ENCODE data around the gene VASH1. TPM values are rescaled to one million over a fixed set of nuclear protein-coding genes. Genes with fewer than 3 reads are reported as not detected.

The VASH1 gene
- total and polyA plus RNA-seq, 2 of the 13 experiments (the other 11 are each of a cell fraction or from before 2014, with no cell fraction given), result 0.11 to 0.24 TPM

DNA sequence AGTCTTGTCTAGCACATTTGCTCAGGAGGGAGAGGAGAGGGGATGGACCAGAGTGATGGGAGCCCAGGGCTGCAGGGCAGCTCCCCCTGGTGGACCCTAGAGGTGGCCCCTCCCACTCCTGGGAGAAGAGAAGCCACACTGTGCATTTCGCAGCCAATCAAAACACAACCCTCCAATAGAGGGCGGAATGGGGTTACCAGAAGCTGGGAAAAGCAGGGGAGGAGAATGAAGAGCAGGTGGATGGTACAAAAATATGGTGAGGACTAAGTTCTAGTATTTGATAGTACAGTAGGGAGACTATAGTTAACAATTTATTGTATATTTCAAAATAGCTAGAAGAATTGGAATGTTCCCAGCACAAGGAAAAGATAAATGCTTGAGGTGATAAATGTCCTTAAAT is 23.6 kb downstream of the VASH1 start (continued):
- no peak for TF ChIP-seq ZNF44 (CRISPR knock-in tag; IDR thresholded peaks at IDR 0.05)
- no peak for TF ChIP-seq ZNF30 (CRISPR knock-in tag; IDR thresholded peaks at IDR 0.05)
- no peak for TF ChIP-seq ZNF446 (CRISPR knock-in tag; IDR thresholded peaks at IDR 0.05)
- no peak for TF ChIP-seq SP1 (IDR thresholded peaks at IDR 0.05)
- peak; percentile 92 for TF ChIP-seq SP1 (CRISPR knock-in tag; IDR thresholded peaks at IDR 0.05)
- TF ChIP-seq POLR2G (IDR thresholded peaks at IDR 0.05; ENCODE audit: low read depth, low read length), result no peak
- TF ChIP-seq YEATS2 (CRISPR knock-in tag; IDR thresholded peaks at IDR 0.05; ENCODE audit: borderline replicate concordance), result no peak
- no peak for TF ChIP-seq ZNF468 (CRISPR knock-in tag; IDR thresholded peaks at IDR 0.05)
- no peak for TF ChIP-seq IRX3 (CRISPR knock-in tag; IDR thresholded peaks at IDR 0.05; ENCODE audit: borderline replicate concordance, low read depth)
- TF ChIP-seq CBX2 (IDR thresholded peaks at IDR 0.05; ENCODE audit: low read depth, low read length), result no peak
- no peak for TF ChIP-seq CBX2 (CRISPR knock-in tag; IDR thresholded peaks at IDR 0.05; ENCODE audit: low read depth)
- no peak for TF ChIP-seq ZNF652 (CRISPR knock-in tag; IDR thresholded peaks at IDR 0.05; ENCODE audit: borderline replicate concordance, low read depth)
- no peak for TF ChIP-seq DR1 (CRISPR knock-in tag; IDR thresholded peaks at IDR 0.05)
- TF ChIP-seq SNAPC2 (CRISPR knock-in tag; IDR thresholded peaks at IDR 0.05), result no peak
- no peak for TF ChIP-seq HOXA9 (CRISPR knock-in tag; IDR thresholded peaks at IDR 0.05; ENCODE audit: borderline replicate concordance)
- no peak; the same call in 1 of the 2 replicates for TF ChIP-seq ARID4A (CRISPR knock-in tag; IDR thresholded peaks at IDR 0.05; ENCODE audit: borderline replicate concordance)
- TF ChIP-seq ZNF577 (CRISPR knock-in tag; IDR thresholded peaks at IDR 0.05; ENCODE audit: borderline replicate concordance, low read depth), result no peak
- no peak for TF ChIP-seq SKI (IDR thresholded peaks at IDR 0.05; ENCODE audit: partially characterized antibody)
- TF ChIP-seq ETV5 (CRISPR knock-in tag; IDR thresholded peaks at IDR 0.05; ENCODE audit: borderline replicate concordance), result no peak
- peak; percentile 98 for TF ChIP-seq ZNF274 (CRISPR knock-in tag; IDR thresholded peaks at IDR 0.05)
- peak; percentile 36; the same call in 1 of the 2 replicates for TF ChIP-seq RXRB (CRISPR knock-in tag; IDR thresholded peaks at IDR 0.05; ENCODE audit: borderline replicate concordance)
- TF ChIP-seq KDM5A (IDR thresholded peaks at IDR 0.05; ENCODE audit: borderline replicate concordance, low read length), result no peak
- TF ChIP-seq ZNF720 (CRISPR knock-in tag; IDR thresholded peaks at IDR 0.05), result no peak
- TF ChIP-seq ATAD3A (CRISPR knock-in tag; IDR thresholded peaks at IDR 0.05), result no peak
- TF ChIP-seq JUN (CRISPR knock-in tag; IDR thresholded peaks at IDR 0.05), result no peak
- TF ChIP-seq ZNF605 (CRISPR knock-in tag; IDR thresholded peaks at IDR 0.05), result no peak
- TF ChIP-seq, protein P1, sequence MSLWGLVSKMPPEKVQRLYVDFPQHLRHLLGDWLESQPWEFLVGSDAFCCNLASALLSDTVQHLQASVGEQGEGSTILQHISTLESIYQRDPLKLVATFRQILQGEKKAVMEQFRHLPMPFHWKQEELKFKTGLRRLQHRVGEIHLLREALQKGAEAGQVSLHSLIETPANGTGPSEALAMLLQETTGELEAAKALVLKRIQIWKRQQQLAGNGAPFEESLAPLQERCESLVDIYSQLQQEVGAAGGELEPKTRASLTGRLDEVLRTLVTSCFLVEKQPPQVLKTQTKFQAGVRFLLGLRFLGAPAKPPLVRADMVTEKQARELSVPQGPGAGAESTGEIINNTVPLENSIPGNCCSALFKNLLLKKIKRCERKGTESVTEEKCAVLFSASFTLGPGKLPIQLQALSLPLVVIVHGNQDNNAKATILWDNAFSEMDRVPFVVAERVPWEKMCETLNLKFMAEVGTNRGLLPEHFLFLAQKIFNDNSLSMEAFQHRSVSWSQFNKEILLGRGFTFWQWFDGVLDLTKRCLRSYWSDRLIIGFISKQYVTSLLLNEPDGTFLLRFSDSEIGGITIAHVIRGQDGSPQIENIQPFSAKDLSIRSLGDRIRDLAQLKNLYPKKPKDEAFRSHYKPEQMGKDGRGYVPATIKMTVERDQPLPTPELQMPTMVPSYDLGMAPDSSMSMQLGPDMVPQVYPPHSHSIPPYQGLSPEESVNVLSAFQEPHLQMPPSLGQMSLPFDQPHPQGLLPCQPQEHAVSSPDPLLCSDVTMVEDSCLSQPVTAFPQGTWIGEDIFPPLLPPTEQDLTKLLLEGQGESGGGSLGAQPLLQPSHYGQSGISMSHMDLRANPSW (CRISPR knock-in tag; IDR thresholded peaks at IDR 0.05; ENCODE audit: borderline replicate concordance), result no peak
